ENCODE measurements around the gene STK26.

GRCh38 chrX:131977619-131978018 is 45.5 kb upstream of the STK26 start:
- no peak for TF ChIP-seq POLR2A (IDR thresholded peaks at IDR 0.05; ENCODE audit: extremely low read depth, insufficient read length)
- TF ChIP-seq CTCF (IDR thresholded peaks at IDR 0.05; ENCODE audit: low read depth, low read length) = no peak
- no peak for TF ChIP-seq MYC (IDR thresholded peaks at IDR 0.05; ENCODE audit: low read depth, low read length)
- TF ChIP-seq MAX (IDR thresholded peaks at IDR 0.05; ENCODE audit: low read depth, low read length) = no peak
